Left forelimb (tissue), 1 donor: ENCODE data around the gene MSH3.

Experiments used
- DNase-seq: peaks from one replicate; pipeline ENCODE4 v3.0.0-alpha.2; 2018; ENCODE audit warnings: low spot score

The MSH3 gene

GRCh38 chr5:80905405-80905804 is 251.0 kb downstream of the MSH3 start:
- no peak for DNase-seq

GRCh38 chr5:80912479-80912878 is 258.0 kb downstream of the MSH3 start:
- DNase-seq, result no peak

GRCh38 chr5:80915716-80916115 is 261.3 kb downstream of the MSH3 start:
- no peak for DNase-seq

- no peak for DNase-seq
Observed at GRCh38 chr5:80916676-80917075, 262.2 kb downstream of the MSH3 start.

- DNase-seq, result no peak
Observed at GRCh38 chr5:80917631-80918030, 263.2 kb downstream of the MSH3 start.

GRCh38 chr5:80919678-80920196 is 265.3 kb downstream of the MSH3 start:
- no peak for DNase-seq

- no peak for DNase-seq
Observed at GRCh38 chr5:80920333-80920732, 265.9 kb downstream of the MSH3 start.

- DNase-seq, result no peak
Observed at GRCh38 chr5:80921026-80921425, 266.6 kb downstream of the MSH3 start.

- no peak for DNase-seq
Observed at GRCh38 chr5:80925931-80926330, 271.5 kb downstream of the MSH3 start.
